GM21447 (cell line): Measurements from ENCODE around the gene WNT11.

ENCODE experiments used
- ATAC-seq: cut with Tn5 transposase; IDR thresholded peaks from one replicate; pipeline ENCODE4 v1.9.1; 2021; ENCODE audit not compliant: unreplicated experiment

WNT11 gene

DNA sequence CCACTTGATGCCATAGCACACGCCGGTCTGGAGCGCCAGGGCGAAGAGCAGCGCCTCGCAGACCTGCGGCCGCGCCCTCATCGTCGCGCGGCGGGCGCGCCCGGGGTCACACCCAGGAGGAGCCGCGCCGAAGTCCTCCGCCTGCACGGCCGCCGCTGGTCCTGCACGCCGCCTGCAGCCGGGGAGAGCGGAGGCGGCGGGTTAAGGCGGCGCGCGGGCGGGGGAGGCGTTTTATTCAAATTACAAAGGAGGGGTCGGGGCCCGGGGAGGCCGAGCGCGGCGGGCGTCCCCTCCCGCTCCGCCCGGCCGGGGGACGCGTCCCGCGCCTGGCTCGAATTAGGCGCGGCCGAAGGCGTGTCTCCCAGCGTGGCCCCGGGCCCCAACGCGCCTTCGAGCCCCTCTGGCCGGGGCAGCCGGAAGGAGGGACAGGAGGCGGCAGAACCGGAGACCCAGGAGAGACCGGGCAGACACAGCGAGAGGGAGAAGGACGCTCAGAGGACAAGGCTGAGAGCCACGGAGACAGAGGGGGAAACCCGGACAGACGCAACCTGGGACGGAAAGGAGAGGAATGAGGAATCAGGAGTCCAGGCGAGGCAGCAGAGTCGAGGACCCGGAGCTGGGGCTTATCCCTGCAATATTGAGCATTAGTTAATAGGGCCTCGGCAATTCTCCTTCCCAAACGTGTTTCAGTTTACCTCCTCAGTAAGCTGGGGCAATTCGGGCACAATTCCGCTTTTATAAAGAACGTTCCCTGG, at the start of gene WNT11:
TSS of gene WNT11 (minus strand) at position 176 of the 755 bp plus-strand sequence. CDS start at position 81, 95 bp downstream.
- ATAC-seq = no peak

- ATAC-seq = no peak
Measured at GRCh38 chr11:76253416-76253815, 47.1 kb upstream of the WNT11 start.

DNA sequence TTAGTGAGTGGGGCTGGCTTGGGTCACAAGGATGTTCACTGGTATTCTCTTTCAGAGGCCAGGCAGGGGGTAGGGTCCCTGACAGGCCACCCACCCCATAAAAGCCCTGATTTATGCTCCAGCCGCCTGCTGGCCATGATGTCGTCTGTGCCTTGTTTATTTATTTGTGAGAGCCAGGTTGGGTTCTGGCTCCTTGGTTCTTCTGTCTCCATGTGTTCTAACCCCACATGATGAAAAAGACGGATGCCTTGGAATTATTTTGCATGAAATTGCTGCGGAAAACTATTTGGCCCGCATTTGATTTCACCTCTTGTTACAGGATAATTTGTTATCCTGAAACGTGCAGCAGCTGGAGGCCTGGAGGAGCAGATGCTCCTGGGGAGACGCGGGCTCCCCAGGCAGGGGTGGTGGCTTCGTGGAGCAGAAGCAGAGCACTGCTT, 46.3 kb upstream of the WNT11 start:
- ATAC-seq = no peak

- ATAC-seq = no peak
Measured at GRCh38 chr11:76251576-76251975, 45.3 kb upstream of the WNT11 start.

GRCh38 chr11:76251226-76251575, 44.9 kb upstream of the WNT11 start:
- ATAC-seq = no peak

- no peak for ATAC-seq
Measured at GRCh38 chr11:76250520-76251225, 44.4 kb upstream of the WNT11 start.

DNA sequence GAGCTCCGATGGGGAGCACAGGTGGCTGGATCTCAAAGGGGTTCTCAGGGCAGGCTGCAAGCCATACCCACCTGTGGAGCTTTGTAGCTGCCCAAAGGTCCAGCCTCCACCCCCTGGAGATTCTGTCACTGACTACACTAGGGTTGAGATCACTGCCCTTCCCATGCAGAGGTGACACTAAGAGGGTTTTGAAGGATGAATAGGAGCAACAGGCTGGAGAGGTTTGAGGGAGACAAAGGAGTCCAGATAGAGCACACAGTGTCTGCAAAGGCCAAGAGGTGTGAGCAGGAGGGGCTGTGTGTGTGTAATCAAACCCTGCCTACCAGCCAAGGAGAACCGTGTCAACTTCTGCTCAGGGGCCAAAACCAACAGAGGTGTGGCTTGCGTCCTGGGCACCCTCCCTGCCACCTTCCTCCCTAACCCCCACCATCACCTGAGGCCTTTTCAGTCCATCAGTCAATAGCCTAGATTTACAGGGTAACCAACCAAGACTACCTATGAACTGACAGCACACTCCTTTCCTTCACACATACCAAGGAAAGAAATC, 43.0 kb upstream of the WNT11 start:
- no peak for ATAC-seq

DNA sequence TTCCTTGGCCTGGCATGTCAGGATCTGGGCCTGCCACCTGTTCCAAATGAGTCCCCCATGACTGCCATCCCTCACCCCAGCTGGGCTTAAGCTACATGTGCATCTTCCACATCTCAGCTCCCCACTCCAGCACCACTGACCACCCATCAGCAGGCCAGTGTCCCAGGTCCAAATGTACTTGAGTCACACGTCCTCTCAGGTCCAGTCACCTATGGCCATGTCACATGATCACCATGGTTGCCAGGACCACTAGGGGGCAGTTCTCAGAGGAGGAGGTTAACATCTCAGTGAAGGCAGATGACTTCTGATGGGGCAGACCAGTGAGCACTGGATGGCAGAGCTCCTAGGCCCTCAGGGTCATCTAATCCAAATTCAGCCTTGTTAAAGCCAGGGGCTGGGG, 41.9 kb upstream of the WNT11 start:
- ATAC-seq = no peak

- no peak for ATAC-seq
Measured at GRCh38 chr11:76247091-76247490, 40.8 kb upstream of the WNT11 start.

DNA sequence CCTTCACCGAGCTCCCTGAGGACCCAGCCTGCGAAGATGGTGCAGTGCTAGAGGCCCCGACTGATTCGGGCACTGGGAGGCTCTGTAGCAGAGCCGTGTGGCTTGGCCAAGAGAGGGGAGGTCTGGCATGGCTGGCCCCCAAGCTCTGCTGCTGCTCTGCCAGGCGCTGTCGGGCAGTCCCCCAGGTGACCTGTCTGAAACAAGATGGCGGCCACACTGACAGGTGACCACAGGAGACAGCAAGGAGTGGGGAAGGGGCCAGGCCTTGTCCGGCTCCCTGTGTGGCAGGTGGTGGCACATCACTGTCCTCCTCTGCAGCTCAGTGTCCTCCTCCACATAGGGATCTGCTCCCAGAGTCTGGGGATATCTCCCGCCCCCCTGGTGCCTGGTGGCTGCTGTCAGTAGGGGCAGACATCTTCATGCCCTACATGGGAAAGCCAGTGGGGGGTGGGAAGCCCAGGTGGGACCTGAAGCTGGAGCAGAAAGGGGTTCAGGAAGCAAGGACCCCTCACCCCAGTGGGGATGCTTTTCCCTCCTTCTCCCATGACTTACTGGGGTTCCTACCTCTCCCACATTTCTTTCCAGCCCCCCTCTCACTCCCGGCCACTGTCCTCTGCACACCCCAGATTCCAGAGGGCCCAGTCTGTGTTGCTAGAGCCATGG, 40.1 kb upstream of the WNT11 start:
- ATAC-seq = no peak

DNA sequence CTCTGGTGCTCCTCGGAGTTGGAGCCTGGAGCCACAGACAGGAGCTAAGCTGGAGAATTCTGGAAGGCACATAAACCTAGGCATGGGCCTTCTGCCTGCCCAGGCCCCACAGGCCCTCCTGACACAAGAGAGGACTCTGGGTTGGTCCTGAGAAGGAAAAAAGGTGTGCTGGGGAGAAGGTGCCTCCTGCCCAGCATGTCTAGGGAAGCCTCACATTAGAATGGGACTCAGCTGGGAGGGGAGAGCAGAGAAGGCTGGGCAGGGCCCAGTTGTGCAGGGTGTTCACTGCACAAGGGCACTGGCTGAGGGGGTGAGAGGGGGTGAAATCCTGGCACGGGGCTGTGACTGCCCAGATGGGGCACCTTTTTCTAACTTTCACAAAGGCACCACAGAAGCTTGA, 39.4 kb upstream of the WNT11 start:
- ATAC-seq = no peak

DNA sequence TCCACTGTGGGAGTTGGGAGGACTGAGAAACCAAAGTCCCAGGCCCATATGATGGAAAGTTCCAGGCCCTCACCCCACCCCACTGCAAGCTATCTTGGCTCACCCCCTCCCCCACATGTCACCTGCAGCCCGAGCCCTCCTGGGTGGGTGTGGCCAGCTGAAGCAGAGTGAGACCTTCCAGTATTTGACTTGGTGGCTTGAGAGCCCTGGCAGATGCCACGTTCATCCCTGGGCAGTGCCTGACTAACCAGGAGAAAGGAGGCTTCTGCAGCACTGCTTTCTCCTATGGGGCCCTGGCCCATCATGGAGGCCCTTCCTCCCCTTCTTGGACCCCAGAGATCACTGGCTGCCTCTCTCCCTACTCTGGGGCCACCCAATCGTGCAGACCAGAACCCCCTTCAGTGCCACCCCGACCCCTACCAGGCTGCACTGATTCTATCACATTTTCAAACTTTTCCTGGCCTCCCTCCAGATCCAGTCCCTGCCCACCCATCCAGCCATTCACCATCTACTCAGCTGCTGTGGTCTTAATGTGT, 38.1 kb upstream of the WNT11 start:
- ATAC-seq = no peak

- no peak for ATAC-seq
Measured at GRCh38 chr11:76243957-76244285, 37.6 kb upstream of the WNT11 start.

- no peak for ATAC-seq
Measured at GRCh38 chr11:76243193-76243956, 37.1 kb upstream of the WNT11 start.

- ATAC-seq = no peak
Measured at GRCh38 chr11:76242004-76242779, 35.9 kb upstream of the WNT11 start.

GRCh38 chr11:76241243-76242000, 35.1 kb upstream of the WNT11 start:
- no peak for ATAC-seq

DNA sequence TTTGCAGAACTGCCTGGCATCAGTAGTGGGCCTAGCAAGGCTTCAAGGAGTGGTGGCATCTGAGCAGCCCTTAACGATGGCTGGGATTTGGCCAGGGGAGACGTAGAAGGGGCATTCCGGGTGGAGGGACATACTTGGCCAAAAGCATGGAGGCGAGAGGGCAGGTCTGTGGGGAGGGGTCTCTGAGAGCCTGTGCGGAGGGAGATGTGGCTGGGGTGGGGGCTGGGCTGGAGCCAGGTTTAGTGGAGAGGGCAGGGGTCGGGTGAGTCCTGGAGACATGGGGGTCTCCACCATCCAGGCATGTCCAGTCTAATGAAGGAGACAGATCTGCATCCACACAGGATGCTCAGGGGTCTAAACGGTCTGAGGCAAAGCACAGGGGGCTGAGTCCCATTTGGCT, 34.4 kb upstream of the WNT11 start:
- ATAC-seq = no peak

GRCh38 chr11:76240161-76240540, 33.8 kb upstream of the WNT11 start:
- ATAC-seq = no peak

DNA sequence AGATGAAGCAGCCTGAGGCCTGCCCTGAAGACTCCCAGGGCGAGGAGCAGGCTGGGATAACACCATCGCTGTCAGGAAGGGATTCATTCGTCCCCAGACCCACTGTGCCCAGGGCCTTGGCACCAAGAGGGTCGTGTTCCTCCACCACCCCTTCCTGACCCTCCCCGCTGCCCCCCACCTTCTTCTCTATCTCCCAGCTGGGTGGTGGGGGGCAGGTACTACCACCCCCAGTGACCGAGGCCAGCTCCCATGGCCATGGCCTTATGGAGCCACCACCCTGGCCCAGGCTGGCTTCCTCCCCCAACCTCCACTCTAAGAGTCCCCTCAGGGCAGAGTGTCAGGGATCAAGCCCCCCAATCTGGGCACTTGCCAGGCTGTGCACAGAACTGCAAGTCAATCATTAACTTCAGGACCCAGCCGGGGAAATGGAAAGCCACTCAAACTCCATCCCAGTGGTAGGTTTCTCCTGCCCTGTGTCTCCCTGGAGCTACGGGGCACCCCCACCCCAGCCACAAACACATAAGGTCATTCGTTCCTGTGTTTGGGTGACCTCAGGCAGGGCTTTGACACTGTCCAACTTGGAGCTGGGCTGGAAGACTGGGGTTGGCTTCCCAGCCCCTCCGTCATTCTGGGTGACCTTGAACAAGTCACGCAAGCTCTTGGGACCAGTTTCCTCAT, 33.3 kb upstream of the WNT11 start:
- ATAC-seq = no peak
